HAP-1 (cell line): ENCODE data around the gene CEP112.

ENCODE experiments used
- DNase-seq, 2 experiments: peaks; one replicate each; pipeline ENCODE4 v3.0.0-alpha.2; 2016 to 2020; ENCODE audit warnings: low spot score in 2 of 2
- H3K27me3 ChIP-seq: fragments of 250-450 bp; sonication (Bioruptor Pico); 2 replicates; pipeline ENCODE4 v1.5.1; 2020; ENCODE audit warnings: low read depth, mild to moderate bottlenecking, moderate library complexity
- H3K36me3 ChIP-seq: fragments of 250-450 bp; sonication (Bioruptor Pico); replicated peaks from 2 replicates; pipeline ENCODE4 v1.5.1; 2020; ENCODE audit warnings: mild to moderate bottlenecking
- H3K4me1 ChIP-seq: fragments of 250-450 bp; sonication (Bioruptor Pico); 2 replicates; pipeline ENCODE4 v1.5.1; 2020; ENCODE audit warnings: mild to moderate bottlenecking
- H3K4me3 ChIP-seq: fragments of 250-450 bp; sonication (Bioruptor Pico); 2 replicates; pipeline ENCODE4 v1.5.1; 2020; ENCODE audit warnings: mild to moderate bottlenecking, moderate library complexity
- H3K9me3 ChIP-seq: fragments of 250-450 bp; sonication (Bioruptor Pico); 2 replicates; pipeline ENCODE4 v1.5.1; 2020; ENCODE audit warnings: mild to moderate bottlenecking, moderate library complexity
- in situ Hi-C: fragments of 300-500 bp; cut with MboI; formaldehyde crosslinking; loops from 3 replicates; pipeline ENCODE4 v1.14.3; 2020; ENCODE audit warnings: low sequenced_read_pairs, inconsistent platforms, mixed read lengths

Gene CEP112

DNA sequence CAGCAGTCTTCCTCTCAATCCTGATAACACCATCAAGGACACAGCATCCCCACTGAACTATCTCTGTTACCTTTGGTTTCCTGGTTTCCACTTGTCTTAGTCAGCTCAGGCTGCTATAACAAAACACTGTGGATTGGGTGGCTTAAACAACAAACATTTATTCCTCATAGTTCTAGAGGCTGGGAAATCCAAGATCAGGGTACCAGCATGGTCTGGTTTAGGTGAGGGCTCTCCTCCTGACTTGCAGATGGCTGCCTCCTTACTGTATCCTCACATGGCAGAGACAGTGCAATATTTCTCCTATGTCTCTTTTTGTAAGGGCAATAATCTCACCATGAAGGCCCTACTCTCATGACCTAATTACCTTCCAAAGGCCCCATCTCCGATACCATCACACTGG is 527.2 kb downstream of the CEP112 start:
- no peaks in the 10 kb centered on the region for H3K9me3 ChIP-seq
- in situ Hi-C loops, result no loop called here

GRCh38 chr17:65664266-65664665 is 527.7 kb downstream of the CEP112 start:
- Histone ChIP-seq H3K4me3 (no peak overlapping the region), H3K27me3 (no peaks in the 10 kb centered on the region), H3K4me1 (peaks cover 8% of the 10 kb centered on the region), H3K36me3 (no peaks in the 10 kb centered on the region), H3K9me3 (no peaks in the 10 kb centered on the region)
- no peak for DNase-seq
- in situ Hi-C loops, result no loop called here

More for the DNA sequence above, 527.2 kb downstream of the CEP112 start:
- Histone ChIP-seq H3K4me1 (peaks cover 8% of the 10 kb centered on the region), H3K27me3 (no peaks in the 10 kb centered on the region), H3K36me3 (no peaks in the 10 kb centered on the region), H3K4me3 (no peak overlapping the region)
- no peak for DNase-seq

DNA sequence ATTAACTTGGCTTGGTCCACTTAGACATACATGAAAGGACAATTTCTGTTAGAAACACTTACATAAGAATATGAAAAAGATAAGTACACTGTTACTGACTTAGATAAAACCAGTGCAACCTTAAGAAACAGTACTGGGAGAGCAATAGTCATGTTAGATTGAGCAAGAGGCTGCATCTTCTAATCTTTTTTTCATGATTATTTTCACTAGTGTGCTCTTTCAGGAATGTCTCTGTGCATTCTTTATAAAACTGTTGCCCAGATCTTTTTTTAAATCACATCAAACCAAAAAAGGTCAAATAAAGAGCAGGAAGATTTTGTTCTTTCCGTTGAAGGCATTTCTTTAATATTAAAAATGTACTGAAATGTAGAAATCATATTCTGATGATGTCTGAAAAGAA is 529.7 kb downstream of the CEP112 start:
- Histone ChIP-seq H3K36me3 (no peaks in the 10 kb centered on the region), H3K4me1 (peaks cover 8% of the 10 kb centered on the region), H3K4me3 (no peak overlapping the region), H3K27me3 (no peaks in the 10 kb centered on the region), H3K9me3 (no peaks in the 10 kb centered on the region)
- DNase-seq, result no peak
- in situ Hi-C loops, result no loop called here

DNA sequence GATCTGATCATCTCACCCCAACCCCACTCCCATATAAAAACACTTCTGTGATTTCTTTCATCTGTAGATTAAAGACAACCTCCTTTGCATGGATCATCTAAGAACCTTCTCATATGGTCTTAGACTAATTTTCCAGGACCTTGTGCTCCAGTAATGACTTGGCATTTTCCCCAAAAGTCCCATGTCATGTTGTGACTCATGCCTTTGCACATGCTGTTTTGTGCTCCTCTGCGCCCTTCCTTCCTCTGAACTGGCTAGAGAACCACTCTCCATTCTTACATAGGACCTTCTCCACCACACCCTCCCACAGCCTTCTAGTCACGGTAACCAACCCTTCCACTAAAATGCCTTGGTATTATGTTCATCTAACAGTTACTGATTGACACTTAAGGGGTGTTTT is 531.0 kb downstream of the CEP112 start:
- DNase-seq, result no peak
- H3K27me3 ChIP-seq, result no peaks in the 10 kb centered on the region
- in situ Hi-C loops, result no loop called here

GRCh38 chr17:65660078-65660477 is 531.9 kb downstream of the CEP112 start:
- Histone ChIP-seq H3K4me3 (no peak overlapping the region), H3K9me3 (no peaks in the 10 kb centered on the region), H3K4me1 (peaks cover 14% of the 10 kb centered on the region), H3K27me3 (no peaks in the 10 kb centered on the region), H3K36me3 (no peaks in the 10 kb centered on the region)
- in situ Hi-C loops, result no loop called here
- no peak for DNase-seq

More for the DNA sequence above, 531.0 kb downstream of the CEP112 start:
- no peaks in the 10 kb centered on the region for H3K9me3 ChIP-seq
- no peaks in the 10 kb centered on the region for H3K36me3 ChIP-seq
- H3K4me3 ChIP-seq, result no peak overlapping the region
- H3K4me1 ChIP-seq, result peaks cover 10% of the 10 kb centered on the region

DNA sequence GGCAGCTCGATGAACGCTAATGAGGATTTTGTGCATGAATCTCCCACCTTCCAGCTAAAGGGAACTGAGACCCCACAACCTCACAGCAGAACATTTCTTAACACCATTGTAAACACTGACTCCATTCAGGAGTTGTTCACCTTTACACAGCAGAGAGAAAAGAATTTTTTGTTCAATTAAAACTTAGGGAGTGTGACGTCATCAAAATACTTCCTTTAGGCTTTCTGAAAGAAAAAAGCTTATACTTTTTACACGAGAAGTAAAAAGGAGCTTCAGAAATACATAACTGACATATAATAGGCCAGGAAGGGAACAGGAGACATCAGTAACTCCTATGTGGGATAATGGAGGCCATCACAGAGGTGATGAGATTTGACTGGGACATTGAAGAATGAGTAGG is 532.4 kb downstream of the CEP112 start:
- Histone ChIP-seq H3K4me3 (no peak overlapping the region), H3K4me1 (peaks cover 20% of the 10 kb centered on the region), H3K9me3 (no peaks in the 10 kb centered on the region), H3K27me3 (no peaks in the 10 kb centered on the region), H3K36me3 (no peaks in the 10 kb centered on the region)
- in situ Hi-C loops, result no loop called here
- DNase-seq, result no peak

DNA sequence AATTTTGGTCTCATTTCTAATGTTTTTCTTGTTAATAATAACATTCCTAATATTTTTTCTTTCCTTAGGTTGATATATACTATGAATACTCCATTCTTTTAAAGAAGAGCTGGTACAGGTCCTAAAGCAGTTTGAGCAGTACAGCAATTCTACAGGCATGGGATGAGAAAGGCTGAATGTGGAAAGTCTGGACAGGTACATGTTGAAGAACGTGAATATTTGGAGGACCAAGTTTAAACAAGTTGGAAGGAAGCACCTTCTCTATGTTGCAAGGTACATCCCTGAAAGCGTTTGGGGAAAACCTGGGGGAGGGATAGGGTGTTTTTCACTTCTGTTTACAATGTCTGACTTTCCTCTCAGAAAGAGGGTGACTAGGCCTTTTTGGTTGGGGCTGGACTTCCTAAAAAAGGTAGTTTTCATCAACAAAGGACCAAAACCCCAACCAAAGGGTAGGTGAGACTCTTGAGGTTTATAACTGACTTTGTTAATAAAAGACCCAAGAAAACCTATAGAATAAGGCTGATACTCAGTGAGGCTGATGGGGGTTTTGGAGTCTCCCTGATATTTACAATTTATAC is 534.6 kb downstream of the CEP112 start:
- H3K36me3 ChIP-seq, result no peaks in the 10 kb centered on the region
- no peaks in the 10 kb centered on the region for H3K9me3 ChIP-seq
- no peak overlapping the region for H3K4me3 ChIP-seq
- no peak for DNase-seq
- H3K27me3 ChIP-seq, result no peaks in the 10 kb centered on the region
- in situ Hi-C loops, result no loop called here
- peaks cover 15% of the 10 kb centered on the region for H3K4me1 ChIP-seq

DNA sequence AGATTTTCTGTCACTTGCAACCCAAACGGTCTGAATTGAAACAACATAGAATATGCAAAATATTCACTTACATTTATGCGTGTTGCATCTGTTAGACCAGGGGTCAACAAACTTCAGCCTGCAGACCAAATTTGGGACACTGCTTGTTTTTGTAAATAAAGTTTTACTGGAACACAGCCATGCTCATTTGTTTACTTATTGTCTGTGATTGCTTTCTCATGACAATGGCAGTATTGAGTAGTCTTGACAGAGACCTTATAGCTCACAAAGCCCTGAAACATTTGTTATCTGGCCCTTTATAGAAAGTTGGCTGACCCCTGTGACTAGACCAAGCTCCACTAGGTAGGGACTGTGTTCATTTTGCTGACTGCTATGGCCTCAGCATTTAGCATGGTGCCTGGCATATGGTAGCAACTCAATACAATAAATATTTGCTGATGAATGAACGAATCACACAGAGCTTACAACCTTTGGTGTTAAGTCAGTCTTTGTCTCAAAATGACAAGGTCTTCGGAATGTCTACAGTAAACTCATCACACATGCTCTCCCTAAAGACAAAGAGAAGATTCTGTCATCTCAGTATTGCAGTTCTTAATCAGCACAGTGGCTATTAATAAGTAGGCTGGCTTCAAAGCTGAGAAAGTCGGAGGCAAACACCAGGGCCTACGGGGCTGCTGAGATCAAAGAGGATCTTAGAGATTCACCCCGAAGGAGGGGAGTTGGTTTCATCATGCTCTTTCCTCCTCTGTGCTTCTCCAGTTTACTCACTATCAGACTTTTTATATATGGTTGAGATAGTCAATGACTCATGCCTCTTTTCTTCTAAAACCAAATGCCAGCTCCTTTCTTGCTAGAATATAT is 535.3 kb downstream of the CEP112 start:
- Histone ChIP-seq H3K36me3 (no peaks in the 10 kb centered on the region), H3K4me1 (peaks cover 12% of the 10 kb centered on the region), H3K27me3 (no peaks in the 10 kb centered on the region), H3K9me3 (no peaks in the 10 kb centered on the region), H3K4me3 (no peak overlapping the region)
- in situ Hi-C loops, result no loop called here
- DNase-seq, result no peak

DNA sequence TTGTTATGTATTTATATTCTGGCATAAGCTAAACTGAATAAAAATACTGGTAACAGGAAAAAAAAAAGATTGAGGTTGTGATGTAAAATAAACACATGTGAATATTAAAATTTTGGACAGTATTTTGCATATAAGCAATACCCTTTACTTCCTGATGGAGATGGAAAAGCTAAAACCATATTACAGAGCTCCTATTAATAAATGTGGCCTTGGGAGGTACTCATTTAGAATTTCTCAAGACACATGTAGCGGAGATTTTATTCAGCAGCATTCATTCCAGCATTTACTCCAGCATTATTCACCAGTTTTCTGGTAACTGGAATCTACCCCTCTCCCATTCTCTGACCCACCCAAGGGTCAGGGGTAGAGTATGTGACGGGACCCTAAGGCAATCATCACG is 536.2 kb downstream of the CEP112 start:
- no peaks in the 10 kb centered on the region for H3K27me3 ChIP-seq
- no peaks in the 10 kb centered on the region for H3K36me3 ChIP-seq
- H3K4me1 ChIP-seq, result peaks cover 12% of the 10 kb centered on the region
- in situ Hi-C loops, result no loop called here
- H3K9me3 ChIP-seq, result no peaks in the 10 kb centered on the region
- DNase-seq, result no peak
- no peak overlapping the region for H3K4me3 ChIP-seq

DNA sequence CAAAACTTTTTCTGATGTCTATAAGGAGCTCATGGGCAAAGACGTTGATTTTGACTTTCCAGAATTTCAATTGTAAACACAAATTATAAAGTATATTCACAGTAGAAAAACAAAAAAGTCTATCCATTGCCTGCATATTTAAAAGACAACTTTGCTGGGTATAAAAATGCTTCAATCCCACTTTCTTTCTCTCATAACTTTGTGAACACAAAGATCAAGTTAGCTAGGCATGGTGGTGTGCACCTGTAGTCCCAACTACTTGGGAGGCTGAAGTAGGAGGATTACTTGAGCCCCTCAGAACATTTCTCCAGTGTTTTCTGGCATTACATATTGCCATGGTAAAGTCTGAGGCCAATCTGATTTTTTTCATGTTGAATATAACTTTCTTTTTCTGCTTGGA is 547.4 kb downstream of the CEP112 start:
- no peak for DNase-seq
- no peak overlapping the region for H3K4me3 ChIP-seq
- in situ Hi-C loops, result no loop called here

DNA sequence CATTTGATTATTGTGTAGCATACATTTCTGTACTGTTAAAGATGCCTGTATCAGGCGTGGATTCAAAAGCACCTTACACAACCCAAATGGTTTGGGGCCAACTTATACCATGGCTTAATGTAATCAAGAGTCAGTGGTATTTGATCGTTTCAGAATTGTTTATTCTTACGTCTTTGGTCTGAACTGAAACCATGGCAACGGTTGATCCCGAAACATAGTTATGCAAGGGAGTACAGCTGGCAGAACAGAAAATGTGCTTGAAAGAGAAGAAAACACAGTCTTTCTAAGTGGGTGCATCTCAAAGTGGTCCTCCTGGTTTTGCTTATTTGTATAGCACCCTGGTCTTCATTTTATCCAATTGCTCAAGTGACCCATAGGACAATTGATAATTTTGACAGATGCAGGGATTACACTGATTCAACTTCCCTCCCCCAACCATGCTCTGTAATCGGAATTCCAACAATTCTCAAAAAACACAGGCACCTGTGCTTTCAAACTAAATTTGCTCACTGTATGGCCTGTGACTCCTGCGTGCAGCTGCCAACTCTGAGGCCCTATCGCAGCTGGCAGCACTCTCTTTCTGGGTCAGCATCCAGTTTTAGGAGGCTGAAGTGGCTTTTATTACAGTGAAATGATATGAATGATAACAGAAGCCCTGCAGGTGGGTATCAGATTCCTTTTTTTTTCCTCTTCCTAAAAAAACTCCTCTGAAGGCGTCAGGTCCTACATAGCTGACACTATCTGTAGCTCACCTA is 553.5 kb downstream of the CEP112 start:
- Histone ChIP-seq H3K9me3 (no peaks in the 10 kb centered on the region), H3K4me3 (no peak overlapping the region), H3K27me3 (no peaks in the 10 kb centered on the region), H3K36me3 (no peaks in the 10 kb centered on the region), H3K4me1 (no peaks in the 10 kb centered on the region)
- no peak for DNase-seq
- in situ Hi-C loops, result no loop called here

More for the DNA sequence above, 547.4 kb downstream of the CEP112 start:
- no peaks in the 10 kb centered on the region for H3K4me1 ChIP-seq
- H3K27me3 ChIP-seq, result no peaks in the 10 kb centered on the region
- H3K36me3 ChIP-seq, result no peaks in the 10 kb centered on the region
- no peaks in the 10 kb centered on the region; the same call in 1 of the 2 replicates for H3K9me3 ChIP-seq

- Histone ChIP-seq H3K27me3 (no peaks in the 10 kb centered on the region), H3K36me3 (no peaks in the 10 kb centered on the region), H3K9me3 (no peaks in the 10 kb centered on the region), H3K4me3 (no peak overlapping the region), H3K4me1 (no peaks in the 10 kb centered on the region)
- DNase-seq, result no peak
- in situ Hi-C loops, result no loop called here
Observed at GRCh38 chr17:65637786-65638185, 554.1 kb downstream of the CEP112 start.

DNA sequence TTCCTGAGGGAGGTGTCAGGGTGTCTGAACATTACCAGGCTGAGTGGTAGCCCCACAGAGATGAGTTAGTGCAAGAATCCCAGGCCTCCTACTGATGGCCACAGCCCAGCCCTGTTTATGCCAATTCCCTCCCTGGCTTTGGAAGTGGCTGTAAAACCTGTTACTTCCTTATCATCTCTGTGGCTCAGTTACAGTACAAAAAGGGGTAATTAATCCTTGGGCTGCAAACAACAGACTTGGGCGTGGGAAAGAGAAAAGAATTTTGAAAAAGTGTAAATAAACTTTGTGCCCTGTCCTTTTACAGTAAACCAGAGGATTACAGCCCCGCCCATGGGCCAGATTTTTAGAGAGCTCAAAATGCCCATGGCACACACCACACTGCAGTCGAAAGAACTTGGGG is 557.4 kb downstream of the CEP112 start:
- in situ Hi-C loops, result no loop called here
- no peak for DNase-seq
- no peaks in the 10 kb centered on the region for H3K4me1 ChIP-seq
- H3K36me3 ChIP-seq, result no peaks in the 10 kb centered on the region
- H3K4me3 ChIP-seq, result no peak overlapping the region
- no peaks in the 10 kb centered on the region for H3K9me3 ChIP-seq
- H3K27me3 ChIP-seq, result no peaks in the 10 kb centered on the region

- H3K27me3 ChIP-seq, result no peaks in the 10 kb centered on the region
- in situ Hi-C loops, result no loop called here
- no peaks in the 10 kb centered on the region for H3K9me3 ChIP-seq
- no peaks in the 10 kb centered on the region for H3K36me3 ChIP-seq
- H3K4me3 ChIP-seq, result no peak overlapping the region
- DNase-seq, result no peak
- H3K4me1 ChIP-seq, result no peaks in the 10 kb centered on the region
Observed at GRCh38 chr17:65633988-65634387, 557.9 kb downstream of the CEP112 start.
